Activated T-helper 1 cell treated with Interleukin-2 at 50 U/mL for 16 hours (primary cell): ENCODE measurements around the gene VPS45.

ENCODE experiments used
- DNase-seq: peaks from one replicate; pipeline ENCODE4 v3.0.0-alpha.2; 2020; ENCODE audit warnings: low read depth

Gene VPS45

DNA sequence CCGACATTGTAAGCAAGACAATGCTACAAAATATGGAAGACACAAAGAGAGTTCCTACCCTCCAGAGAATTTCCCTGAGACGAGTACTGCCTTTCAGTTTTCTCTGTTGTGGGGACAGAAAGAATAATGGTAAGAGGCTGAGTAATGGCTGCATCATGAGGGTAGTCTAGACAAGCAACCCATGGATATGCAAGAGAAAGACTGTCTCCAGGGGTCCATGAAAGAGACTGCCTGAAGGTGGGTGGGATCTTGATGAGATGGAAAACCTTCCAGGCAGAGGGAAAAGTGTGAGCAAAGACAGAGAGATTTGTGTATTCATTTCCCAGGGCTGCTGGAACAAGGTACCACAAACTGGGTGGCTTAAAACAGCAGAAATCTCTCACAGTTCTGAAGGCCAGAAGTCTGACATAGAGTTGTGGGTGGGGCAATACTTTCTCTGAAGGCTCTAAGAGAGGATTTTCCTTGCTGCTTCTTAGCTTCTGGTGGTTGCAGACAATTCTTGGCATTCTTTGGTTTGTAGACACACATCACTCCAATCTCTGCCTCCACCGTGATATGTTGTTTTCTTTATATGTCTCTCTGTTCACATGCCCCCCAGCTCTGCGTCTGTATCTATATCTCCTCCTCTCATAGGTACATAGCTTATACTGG, 126.9 kb downstream of the VPS45 start:
- DNase-seq, result no peak
